GM23338 (cell line): ENCODE results near the gene SH3TC1. TPM values are rescaled to one million over a fixed set of nuclear protein-coding genes. Genes with fewer than 3 reads are reported as not detected.

Experiments
- ATAC-seq: fragments of 200-7000 bp; cut with Tn5 transposase; 3 replicates; pipeline ENCODE4 v1.9.1; 2020
- DNase-seq: peaks from one replicate; pipeline ENCODE4 v3.0.0-alpha.2; 2015; ENCODE audit warnings: low spot score
- H2AFZ ChIP-seq: fragments of 200-600 bp; sonication (generic); 2 replicates; pipeline ENCODE4 v1.8.0; 2016; ENCODE audit warnings: antibody characterized with exemption, mild to moderate bottlenecking, moderate library complexity
- H3F3A ChIP-seq: fragments of 200-600 bp; sonication (generic); replicated peaks from 2 replicates; pipeline ENCODE4 v1.8.0; 2017; ENCODE audit warnings: antibody characterized with exemption, mixed run types, low read depth
- H3K27ac ChIP-seq: fragments of 200-600 bp; sonication (generic); 2 replicates; pipeline ENCODE4 v1.6.1; 2016; ENCODE audit warnings: low read depth
- H3K27me3 ChIP-seq: fragments of 200-600 bp; sonication (generic); 2 replicates; pipeline ENCODE4 v1.8.0; 2016; ENCODE audit warnings: mild to moderate bottlenecking, mixed run types, moderate library complexity; ENCODE audit not compliant: insufficient read depth
- H3K36me3 ChIP-seq: fragments of 200-600 bp; sonication (generic); 2 replicates; pipeline ENCODE4 v1.8.0; 2016; ENCODE audit warnings: mild to moderate bottlenecking; ENCODE audit not compliant: insufficient read depth
- H3K4me1 ChIP-seq: fragments of 200-600 bp; sonication (generic); 2 replicates; pipeline ENCODE4 v1.8.0; 2016; ENCODE audit warnings: mild to moderate bottlenecking, moderate library complexity; ENCODE audit not compliant: insufficient read depth
- H3K4me2 ChIP-seq: fragments of 200-600 bp; sonication (generic); 2 replicates; pipeline ENCODE4 v1.7.1; 2017; ENCODE audit warnings: mixed run types
- H3K4me3 ChIP-seq: fragments of 200-600 bp; sonication (generic); 2 replicates; pipeline ENCODE4 v1.6.1; 2016; ENCODE audit warnings: mixed run types
- H3K79me2 ChIP-seq: fragments of 200-600 bp; sonication (generic); replicated peaks from 2 replicates; pipeline ENCODE4 v1.8.0; 2017; ENCODE audit warnings: mild to moderate bottlenecking; ENCODE audit not compliant: insufficient read depth
- H3K9me2 ChIP-seq: fragments of 200-600 bp; sonication (generic); 2 replicates; pipeline ENCODE4 v1.8.0; 2017; ENCODE audit not compliant: insufficient read depth
- H4K20me1 ChIP-seq: fragments of 200-600 bp; sonication (generic); replicated peaks from 2 replicates; pipeline ENCODE4 v1.8.0; 2017; ENCODE audit warnings: mild to moderate bottlenecking; ENCODE audit not compliant: insufficient read depth
- H3K27ac Mint-ChIP-seq: 2 replicates; pipeline ENCODE4 v1.8.0; 2020; ENCODE audit warnings: inconsistent platforms, mild to moderate bottlenecking, moderate library complexity, mixed read lengths
- H3K27me3 Mint-ChIP-seq: 3 replicates; pipeline ENCODE4 v1.8.0; 2022; ENCODE audit warnings: low read depth, mild to moderate bottlenecking, moderate library complexity, mixed read lengths, inconsistent platforms; ENCODE audit not compliant: insufficient read depth, poor library complexity
- H3K36me3 Mint-ChIP-seq: 3 replicates; pipeline ENCODE4 v1.8.0; 2021; ENCODE audit warnings: low read depth, mild to moderate bottlenecking, inconsistent platforms, moderate library complexity, mixed read lengths
- H3K4me1 Mint-ChIP-seq: 3 replicates; pipeline ENCODE4 v1.8.0; 2020; ENCODE audit warnings: mild to moderate bottlenecking, inconsistent platforms, mixed read lengths
- H3K4me3 Mint-ChIP-seq: 3 replicates; pipeline ENCODE4 v1.8.0; 2021; ENCODE audit warnings: moderate library complexity, mild to moderate bottlenecking, inconsistent platforms, mixed read lengths
- H3K9me3 Mint-ChIP-seq: 3 replicates; pipeline ENCODE4 v1.8.0; 2020; ENCODE audit warnings: moderate library complexity, mild to moderate bottlenecking, inconsistent platforms, mixed read lengths
- CREB1 ChIP-seq: fragments of 250-450 bp; sonication (Bioruptor Pico); IDR thresholded peaks from 2 replicates; pipeline ENCODE4 v1.5.0; 2020; ENCODE audit warnings: low read depth, mild to moderate bottlenecking, moderate library complexity
- EZH2 ChIP-seq: fragments of 200-600 bp; sonication (generic); IDR thresholded peaks from one replicate; pipeline ENCODE4 v1.8.0; 2017; ENCODE audit warnings: antibody characterized with exemption, mild to moderate bottlenecking, low read depth; ENCODE audit not compliant: unreplicated experiment
- EZH2phosphoT487 ChIP-seq: fragments of 200-600 bp; sonication (generic); IDR thresholded peaks from one replicate; pipeline ENCODE4 v1.8.1; 2018; ENCODE audit warnings: antibody characterized with exemption; ENCODE audit not compliant: unreplicated experiment
- JUNB ChIP-seq: IDR thresholded peaks from one replicate; pipeline ENCODE4 v1.6.1; 2016; ENCODE audit warnings: antibody characterized with exemption; ENCODE audit not compliant: unreplicated experiment
- NANOG ChIP-seq: IDR thresholded peaks from 2 replicates; pipeline ENCODE4 v1.6.1; 2016; ENCODE audit warnings: antibody characterized with exemption, borderline replicate concordance
- POLR2AphosphoS5 ChIP-seq: IDR thresholded peaks from 2 replicates; pipeline ENCODE4 v1.6.1; 2016; ENCODE audit warnings: antibody characterized with exemption, low read depth
- STAT1 ChIP-seq: IDR thresholded peaks from one replicate; pipeline ENCODE4 v1.6.1; 2016; ENCODE audit warnings: antibody characterized with exemption; ENCODE audit not compliant: unreplicated experiment
- ZNF114 ChIP-seq: fragments of 250-450 bp; sonication (Bioruptor Pico); IDR thresholded peaks from 2 replicates; pipeline ENCODE4 v1.5.0; 2020; ENCODE audit warnings: mild to moderate bottlenecking, moderate library complexity
- ZNF331 ChIP-seq: fragments of 250-450 bp; sonication (Bioruptor Pico); IDR thresholded peaks from 2 replicates; pipeline ENCODE4 v1.5.0; 2020; ENCODE audit warnings: low read depth, mild to moderate bottlenecking, moderate library complexity
- polyA plus RNA-seq: library from polyadenylated mRNA; unstranded; fragments of >200 nt; fragmentation: Nextera tagmentation; extraction: Ambion mirVana; gene quantifications from 2 replicates; pipeline ENCODE4 v1.2.1, GENCODE V29; 2016
- total RNA-seq: library from RNA; depleted of rRNA; stranded (reverse); fragments of >200 nt; shearing (Covaris generic); gene quantifications from 2 replicates; pipeline ENCODE4 v1.2.3, GENCODE V29; 2014
- TF ChIP-seq, protein P1 (sequence below): IDR thresholded peaks from one replicate; pipeline ENCODE4 v1.6.1; 2018; ENCODE audit warnings: antibody characterized with exemption; ENCODE audit not compliant: unreplicated experiment
- TF ChIP-seq, protein P2 (sequence below), 2 experiments: fragments of 200-600 bp in 1 of 2; sonication (generic) in 1 of 2; conservative IDR thresholded peaks; 2 replicates each; pipeline versions ENCODE4 v1.5.1 to v1.6.1; 2016 to 2017; ENCODE audit warnings: antibody characterized with exemption in 2 of 2, low read depth in 2 of 2, mild to moderate bottlenecking in 2 of 2, moderate library complexity in 1 of 2
- TF ChIP-seq, protein P3 (sequence below): fragments of 250-450 bp; sonication (Bioruptor Pico); IDR thresholded peaks from 2 replicates; pipeline ENCODE4 v1.5.0; 2020; ENCODE audit warnings: mild to moderate bottlenecking, moderate library complexity
- TF ChIP-seq, protein P4 (sequence below): IDR thresholded peaks from 2 replicates; pipeline ENCODE4 v1.6.1; 2016; ENCODE audit warnings: antibody characterized with exemption

SH3TC1 gene
- total and polyA plus RNA-seq, 2 experiments from 2014 or later = 0.07 TPM; not detected in 1

DNA sequence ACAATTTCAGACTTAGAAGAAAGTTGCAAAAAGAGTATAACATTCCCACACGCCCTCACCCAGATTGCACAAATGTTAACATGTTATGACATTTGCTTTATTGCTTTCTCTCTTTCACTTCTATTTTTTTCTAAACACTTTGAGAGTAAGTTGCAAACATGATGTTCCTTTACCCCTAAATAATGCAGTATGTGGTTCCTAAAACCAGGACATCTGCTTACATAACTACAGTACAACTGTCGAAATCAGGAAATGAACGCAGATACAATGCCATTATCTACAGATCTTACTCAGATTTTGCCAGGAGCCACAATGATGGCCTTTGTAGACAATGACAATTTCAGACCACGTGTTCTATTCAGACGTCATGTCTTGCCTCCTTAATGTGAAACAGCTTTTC, 22.4 kb downstream of the SH3TC1 start:
- Mint-ChIP-seq H3K4me3 (no peak overlapping the region), H3K36me3 (no peaks in the 10 kb centered on the region), H3K27ac (no peak overlapping the region), H3K4me1 (peaks cover 20% of the 10 kb centered on the region), H3K27me3 (peaks cover 4% of the 10 kb centered on the region), H3K9me3 (no peaks in the 10 kb centered on the region)
- H3K4me1 ChIP-seq = peaks cover 11% of the 10 kb centered on the region
- DNase-seq (no peak), ATAC-seq (no peak)
- no peaks in the 10 kb centered on the region for H3K79me2 ChIP-seq
- H3K27ac ChIP-seq = no peak overlapping the region
- H3K4me3 ChIP-seq = no peak overlapping the region
- H3K9me2 ChIP-seq = no peaks in the 10 kb centered on the region
- H3K36me3 ChIP-seq = no peaks in the 10 kb centered on the region
- TF ChIP-seq, protein P1, sequence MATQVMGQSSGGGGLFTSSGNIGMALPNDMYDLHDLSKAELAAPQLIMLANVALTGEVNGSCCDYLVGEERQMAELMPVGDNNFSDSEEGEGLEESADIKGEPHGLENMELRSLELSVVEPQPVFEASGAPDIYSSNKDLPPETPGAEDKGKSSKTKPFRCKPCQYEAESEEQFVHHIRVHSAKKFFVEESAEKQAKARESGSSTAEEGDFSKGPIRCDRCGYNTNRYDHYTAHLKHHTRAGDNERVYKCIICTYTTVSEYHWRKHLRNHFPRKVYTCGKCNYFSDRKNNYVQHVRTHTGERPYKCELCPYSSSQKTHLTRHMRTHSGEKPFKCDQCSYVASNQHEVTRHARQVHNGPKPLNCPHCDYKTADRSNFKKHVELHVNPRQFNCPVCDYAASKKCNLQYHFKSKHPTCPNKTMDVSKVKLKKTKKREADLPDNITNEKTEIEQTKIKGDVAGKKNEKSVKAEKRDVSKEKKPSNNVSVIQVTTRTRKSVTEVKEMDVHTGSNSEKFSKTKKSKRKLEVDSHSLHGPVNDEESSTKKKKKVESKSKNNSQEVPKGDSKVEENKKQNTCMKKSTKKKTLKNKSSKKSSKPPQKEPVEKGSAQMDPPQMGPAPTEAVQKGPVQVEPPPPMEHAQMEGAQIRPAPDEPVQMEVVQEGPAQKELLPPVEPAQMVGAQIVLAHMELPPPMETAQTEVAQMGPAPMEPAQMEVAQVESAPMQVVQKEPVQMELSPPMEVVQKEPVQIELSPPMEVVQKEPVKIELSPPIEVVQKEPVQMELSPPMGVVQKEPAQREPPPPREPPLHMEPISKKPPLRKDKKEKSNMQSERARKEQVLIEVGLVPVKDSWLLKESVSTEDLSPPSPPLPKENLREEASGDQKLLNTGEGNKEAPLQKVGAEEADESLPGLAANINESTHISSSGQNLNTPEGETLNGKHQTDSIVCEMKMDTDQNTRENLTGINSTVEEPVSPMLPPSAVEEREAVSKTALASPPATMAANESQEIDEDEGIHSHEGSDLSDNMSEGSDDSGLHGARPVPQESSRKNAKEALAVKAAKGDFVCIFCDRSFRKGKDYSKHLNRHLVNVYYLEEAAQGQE = no peak
- no peak for TF ChIP-seq POLR2AphosphoS5
- no peak for TF ChIP-seq STAT1
- no peak for TF ChIP-seq ZNF114
- TF ChIP-seq JUNB = no peak
- TF ChIP-seq ZNF331 (CRISPR knock-in tag) = no peak
- TF ChIP-seq, protein P2, sequence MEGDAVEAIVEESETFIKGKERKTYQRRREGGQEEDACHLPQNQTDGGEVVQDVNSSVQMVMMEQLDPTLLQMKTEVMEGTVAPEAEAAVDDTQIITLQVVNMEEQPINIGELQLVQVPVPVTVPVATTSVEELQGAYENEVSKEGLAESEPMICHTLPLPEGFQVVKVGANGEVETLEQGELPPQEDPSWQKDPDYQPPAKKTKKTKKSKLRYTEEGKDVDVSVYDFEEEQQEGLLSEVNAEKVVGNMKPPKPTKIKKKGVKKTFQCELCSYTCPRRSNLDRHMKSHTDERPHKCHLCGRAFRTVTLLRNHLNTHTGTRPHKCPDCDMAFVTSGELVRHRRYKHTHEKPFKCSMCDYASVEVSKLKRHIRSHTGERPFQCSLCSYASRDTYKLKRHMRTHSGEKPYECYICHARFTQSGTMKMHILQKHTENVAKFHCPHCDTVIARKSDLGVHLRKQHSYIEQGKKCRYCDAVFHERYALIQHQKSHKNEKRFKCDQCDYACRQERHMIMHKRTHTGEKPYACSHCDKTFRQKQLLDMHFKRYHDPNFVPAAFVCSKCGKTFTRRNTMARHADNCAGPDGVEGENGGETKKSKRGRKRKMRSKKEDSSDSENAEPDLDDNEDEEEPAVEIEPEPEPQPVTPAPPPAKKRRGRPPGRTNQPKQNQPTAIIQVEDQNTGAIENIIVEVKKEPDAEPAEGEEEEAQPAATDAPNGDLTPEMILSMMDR (conservative IDR thresholded peaks at IDR 0.05; ENCODE audit: low read depth in 2 of 2) = no peak
- TF ChIP-seq NANOG = no peak
- no peak for TF ChIP-seq CREB1
- TF ChIP-seq, protein P3, sequence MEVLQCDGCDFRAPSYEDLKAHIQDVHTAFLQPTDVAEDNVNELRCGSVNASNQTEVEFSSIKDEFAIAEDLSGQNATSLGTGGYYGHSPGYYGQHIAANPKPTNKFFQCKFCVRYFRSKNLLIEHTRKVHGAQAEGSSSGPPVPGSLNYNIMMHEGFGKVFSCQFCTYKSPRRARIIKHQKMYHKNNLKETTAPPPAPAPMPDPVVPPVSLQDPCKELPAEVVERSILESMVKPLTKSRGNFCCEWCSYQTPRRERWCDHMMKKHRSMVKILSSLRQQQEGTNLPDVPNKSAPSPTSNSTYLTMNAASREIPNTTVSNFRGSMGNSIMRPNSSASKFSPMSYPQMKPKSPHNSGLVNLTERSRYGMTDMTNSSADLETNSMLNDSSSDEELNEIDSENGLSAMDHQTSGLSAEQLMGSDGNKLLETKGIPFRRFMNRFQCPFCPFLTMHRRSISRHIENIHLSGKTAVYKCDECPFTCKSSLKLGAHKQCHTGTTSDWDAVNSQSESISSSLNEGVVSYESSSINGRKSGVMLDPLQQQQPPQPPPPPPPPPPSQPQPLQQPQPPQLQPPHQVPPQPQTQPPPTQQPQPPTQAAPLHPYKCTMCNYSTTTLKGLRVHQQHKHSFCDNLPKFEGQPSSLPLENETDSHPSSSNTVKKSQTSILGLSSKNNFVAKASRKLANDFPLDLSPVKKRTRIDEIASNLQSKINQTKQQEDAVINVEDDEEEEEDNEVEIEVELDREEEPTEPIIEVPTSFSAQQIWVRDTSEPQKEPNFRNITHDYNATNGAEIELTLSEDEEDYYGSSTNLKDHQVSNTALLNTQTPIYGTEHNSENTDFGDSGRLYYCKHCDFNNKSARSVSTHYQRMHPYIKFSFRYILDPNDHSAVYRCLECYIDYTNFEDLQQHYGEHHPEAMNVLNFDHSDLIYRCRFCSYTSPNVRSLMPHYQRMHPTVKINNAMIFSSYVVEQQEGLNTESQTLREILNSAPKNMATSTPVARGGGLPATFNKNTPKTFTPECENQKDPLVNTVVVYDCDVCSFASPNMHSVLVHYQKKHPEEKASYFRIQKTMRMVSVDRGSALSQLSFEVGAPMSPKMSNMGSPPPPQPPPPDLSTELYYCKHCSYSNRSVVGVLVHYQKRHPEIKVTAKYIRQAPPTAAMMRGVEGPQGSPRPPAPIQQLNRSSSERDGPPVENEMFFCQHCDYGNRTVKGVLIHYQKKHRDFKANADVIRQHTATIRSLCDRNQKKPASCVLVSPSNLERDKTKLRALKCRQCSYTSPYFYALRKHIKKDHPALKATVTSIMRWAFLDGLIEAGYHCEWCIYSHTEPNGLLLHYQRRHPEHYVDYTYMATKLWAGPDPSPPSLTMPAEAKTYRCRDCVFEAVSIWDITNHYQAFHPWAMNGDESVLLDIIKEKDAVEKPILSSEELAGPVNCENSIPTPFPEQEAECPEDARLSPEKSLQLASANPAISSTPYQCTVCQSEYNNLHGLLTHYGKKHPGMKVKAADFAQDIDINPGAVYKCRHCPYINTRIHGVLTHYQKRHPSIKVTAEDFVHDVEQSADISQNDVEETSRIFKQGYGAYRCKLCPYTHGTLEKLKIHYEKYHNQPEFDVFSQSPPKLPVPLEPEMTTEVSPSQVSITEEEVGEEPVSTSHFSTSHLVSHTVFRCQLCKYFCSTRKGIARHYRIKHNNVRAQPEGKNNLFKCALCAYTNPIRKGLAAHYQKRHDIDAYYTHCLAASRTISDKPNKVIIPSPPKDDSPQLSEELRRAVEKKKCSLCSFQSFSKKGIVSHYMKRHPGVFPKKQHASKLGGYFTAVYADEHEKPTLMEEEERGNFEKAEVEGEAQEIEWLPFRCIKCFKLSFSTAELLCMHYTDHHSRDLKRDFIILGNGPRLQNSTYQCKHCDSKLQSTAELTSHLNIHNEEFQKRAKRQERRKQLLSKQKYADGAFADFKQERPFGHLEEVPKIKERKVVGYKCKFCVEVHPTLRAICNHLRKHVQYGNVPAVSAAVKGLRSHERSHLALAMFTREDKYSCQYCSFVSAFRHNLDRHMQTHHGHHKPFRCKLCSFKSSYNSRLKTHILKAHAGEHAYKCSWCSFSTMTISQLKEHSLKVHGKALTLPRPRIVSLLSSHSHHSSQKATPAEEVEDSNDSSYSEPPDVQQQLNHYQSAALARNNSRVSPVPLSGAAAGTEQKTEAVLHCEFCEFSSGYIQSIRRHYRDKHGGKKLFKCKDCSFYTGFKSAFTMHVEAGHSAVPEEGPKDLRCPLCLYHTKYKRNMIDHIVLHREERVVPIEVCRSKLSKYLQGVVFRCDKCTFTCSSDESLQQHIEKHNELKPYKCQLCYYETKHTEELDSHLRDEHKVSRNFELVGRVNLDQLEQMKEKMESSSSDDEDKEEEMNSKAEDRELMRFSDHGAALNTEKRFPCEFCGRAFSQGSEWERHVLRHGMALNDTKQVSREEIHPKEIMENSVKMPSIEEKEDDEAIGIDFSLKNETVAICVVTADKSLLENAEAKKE (CRISPR knock-in tag) = no peak
- TF ChIP-seq, protein P4, sequence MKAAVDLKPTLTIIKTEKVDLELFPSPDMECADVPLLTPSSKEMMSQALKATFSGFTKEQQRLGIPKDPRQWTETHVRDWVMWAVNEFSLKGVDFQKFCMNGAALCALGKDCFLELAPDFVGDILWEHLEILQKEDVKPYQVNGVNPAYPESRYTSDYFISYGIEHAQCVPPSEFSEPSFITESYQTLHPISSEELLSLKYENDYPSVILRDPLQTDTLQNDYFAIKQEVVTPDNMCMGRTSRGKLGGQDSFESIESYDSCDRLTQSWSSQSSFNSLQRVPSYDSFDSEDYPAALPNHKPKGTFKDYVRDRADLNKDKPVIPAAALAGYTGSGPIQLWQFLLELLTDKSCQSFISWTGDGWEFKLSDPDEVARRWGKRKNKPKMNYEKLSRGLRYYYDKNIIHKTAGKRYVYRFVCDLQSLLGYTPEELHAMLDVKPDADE = no peak
- TF ChIP-seq EZH2 = no peak
- no peak for TF ChIP-seq EZH2phosphoT487
- no peak overlapping the region for H3K4me2 ChIP-seq
- H2AFZ ChIP-seq = no peak overlapping the region
- H3K27me3 ChIP-seq = no peaks in the 10 kb centered on the region
- no peaks in the 10 kb centered on the region for H3F3A ChIP-seq
- H4K20me1 ChIP-seq = no peaks in the 10 kb centered on the region
